NCI-H1694 treated with DMSO at 0.1 percent for 48 hours (cell line): ENCODE measurements around the gene RAD52.

Source experiments
- DNase-seq: peaks from one replicate; lab custom pipeline; 2025; lab: John Stamatoyannopoulos, UW

RAD52 gene

DNA sequence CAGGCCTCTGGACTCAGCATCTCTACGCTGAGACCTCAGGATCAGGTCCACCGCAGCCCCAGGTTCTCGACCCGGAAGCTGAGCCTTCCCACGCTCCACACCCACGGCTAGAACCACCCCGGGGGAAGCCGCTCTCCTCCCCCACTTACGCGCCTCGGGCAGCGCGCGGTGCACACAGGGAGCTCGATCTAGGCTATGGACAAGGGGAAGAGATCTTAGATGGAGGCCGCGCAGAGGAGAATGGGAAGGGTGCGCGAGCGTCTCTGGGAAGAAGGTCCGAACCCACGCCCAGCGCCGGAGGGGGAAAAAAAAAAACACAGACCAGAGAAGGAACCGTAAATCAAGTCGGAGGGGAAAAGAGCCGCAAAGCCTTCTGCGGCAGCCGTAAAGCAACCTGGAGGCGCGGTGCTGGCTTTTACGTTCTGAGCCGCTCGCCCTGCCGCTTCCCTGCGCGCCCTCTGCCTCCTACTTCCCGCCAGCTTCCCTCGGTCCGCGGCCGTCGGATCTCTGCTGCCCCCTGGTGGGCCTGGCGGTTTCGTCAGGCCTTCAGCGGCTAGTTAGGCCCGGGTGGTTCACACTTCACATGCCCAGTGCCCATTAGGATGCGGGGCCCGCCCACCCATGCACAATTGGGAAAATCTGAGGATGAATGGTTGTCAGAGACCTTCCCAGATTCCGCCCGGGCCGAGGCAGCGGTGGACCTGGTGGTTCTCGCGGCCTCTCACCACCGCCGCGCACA lies at the start of gene RAD52:
Gene RAD52, minus strand, starts transcription at position 242 of the 739 bp plus-strand sequence. CDS start 16,636 bp downstream, outside the sequence.
- peak; percentile 99 for DNase-seq

DNA sequence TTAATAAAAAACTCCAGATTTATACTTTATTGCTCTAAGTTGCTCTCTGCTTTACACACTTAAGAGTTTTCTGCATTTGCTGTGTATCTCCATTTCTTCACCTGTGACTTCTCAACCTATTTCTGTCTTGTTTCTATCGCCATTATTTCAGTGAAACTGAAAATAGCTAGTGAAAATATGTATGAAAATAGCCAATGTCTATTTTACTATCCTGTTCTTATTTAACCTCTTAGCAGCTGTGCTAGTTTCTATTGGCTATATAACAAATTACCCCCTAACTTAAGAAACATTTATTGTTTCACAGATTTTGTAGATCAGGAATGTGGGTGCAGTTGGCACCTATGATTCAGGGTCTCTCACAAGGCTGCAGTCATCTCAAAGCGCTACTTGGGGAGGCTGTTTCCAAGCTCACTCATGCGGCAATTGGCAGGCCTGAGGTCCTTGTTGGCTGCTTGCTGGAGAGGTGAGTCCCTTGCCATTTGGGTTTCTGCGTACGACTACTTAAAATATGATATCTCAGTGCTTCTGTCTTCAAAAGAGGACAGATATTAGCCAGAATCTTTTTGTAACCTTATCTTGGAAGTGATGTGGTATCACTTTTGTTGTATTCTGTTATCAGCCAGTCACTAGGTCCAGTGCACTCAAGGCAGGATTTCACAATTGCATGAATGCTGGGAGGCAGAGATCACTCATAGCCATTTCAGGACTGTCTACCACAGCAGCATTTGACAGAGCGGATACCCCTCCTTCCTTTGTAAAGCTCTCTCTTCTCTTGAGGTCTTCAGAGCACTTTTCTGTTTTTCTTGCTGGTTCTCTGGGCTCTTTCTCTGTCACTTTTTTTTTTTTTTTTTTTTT lies 48.8 kb upstream of the RAD52 start:
- DNase-seq: no peak

DNA sequence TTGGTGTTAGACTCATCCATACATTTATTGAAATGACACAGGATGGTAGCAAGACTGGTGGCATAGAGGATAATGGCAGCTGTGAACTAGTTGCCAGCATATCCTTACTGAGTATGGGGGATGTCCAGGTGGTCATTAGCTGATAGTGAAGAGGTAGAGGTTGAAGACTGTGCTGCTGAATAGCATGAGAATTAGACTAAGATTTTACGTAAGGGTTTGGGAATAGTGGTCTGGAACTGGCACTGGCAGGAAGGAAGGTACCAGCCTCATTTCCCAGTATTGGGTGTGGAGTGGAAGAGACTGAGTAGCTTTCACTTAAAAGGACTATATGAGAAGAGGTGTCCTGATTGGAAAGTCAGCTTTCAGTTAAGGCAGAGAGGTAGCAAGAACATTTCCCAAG lies 48.0 kb upstream of the RAD52 start:
- no peak for DNase-seq

DNA sequence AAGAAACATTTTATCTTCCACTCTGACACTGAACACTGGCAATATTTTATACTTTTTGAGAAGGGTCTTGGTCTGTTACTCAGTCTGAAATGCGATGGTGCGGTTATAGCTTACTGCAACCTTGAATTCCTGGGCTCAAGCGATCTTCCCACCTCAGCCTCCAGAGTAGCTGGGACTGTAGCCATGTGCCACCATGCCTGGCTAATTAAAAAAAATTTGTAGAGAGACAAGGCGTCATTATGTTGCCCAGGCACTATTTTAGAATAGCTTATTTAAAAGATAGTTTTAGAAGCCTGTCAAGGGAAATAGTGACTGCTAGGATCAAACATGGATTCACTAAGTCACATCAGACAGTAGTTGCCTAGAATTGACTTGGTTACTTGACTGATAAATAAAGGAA lies 47.4 kb upstream of the RAD52 start:
- DNase-seq: no peak

DNA sequence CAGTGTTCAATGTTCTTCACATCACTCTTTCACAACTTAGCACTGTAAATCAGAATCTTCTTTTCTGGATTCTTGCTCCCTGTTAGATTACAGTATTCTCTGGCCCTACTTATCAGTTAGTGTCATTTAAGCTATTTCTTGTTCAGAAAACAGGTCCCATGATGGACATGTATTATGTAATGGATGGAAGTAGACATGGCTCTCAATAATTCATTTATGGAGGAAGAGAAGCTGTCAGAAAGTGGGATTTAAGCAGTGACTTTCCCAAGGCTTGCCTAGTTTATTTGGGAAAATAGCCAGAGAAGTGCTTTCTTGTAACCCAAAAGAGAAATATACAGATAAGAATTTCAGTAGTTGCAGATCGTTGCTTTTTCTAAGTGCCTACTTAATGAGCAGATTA lies 43.2 kb upstream of the RAD52 start:
- no peak for DNase-seq

DNA sequence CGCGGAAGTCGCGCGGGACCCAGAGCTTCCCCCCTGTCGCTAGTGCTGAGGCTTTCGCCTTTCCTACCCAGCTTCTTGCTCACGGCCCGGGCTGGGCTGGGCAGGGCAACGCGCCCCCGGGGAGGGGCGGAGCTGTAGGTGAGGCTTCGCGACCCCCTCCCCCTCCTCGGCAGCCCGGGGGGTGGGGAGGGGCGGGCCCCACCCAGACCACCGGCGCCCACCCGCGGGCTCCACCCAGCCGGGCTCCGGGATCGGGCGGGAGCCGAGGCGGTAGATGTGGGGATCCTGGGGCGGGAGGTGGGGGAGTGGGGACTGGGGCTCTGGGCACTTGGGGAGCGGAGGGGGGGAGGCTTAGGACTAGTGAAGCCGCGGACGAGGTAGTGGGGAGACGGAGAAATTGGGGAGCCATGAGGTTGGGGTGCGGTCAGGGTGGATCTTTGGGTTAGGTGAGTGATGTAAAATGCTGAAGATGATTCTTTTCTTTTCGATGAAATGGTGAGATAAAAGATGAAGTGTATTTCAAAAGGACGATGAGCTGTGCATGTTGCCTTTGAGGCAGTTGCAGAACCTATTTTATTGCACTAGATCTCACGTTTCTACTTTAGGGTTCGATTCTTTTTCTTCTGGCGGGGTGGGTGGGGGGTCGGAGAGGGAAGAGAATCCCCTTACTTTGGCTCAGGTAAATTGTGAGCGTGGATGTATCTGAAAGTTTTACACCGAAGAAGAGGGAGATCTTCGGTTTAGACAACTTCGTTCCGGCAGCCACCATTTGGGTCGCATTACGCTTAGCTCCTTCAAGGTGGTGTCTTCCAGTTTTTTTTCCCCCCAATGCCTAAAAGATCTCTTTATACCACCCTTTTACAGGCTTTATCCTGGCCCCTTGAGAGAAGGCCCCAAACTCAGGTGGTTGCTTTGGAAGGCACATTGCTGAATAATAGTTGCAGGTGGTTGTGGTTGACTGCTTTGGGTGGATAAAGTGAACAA lies 42.1 kb upstream of the RAD52 start:
- DNase-seq: peak; percentile 72

DNA sequence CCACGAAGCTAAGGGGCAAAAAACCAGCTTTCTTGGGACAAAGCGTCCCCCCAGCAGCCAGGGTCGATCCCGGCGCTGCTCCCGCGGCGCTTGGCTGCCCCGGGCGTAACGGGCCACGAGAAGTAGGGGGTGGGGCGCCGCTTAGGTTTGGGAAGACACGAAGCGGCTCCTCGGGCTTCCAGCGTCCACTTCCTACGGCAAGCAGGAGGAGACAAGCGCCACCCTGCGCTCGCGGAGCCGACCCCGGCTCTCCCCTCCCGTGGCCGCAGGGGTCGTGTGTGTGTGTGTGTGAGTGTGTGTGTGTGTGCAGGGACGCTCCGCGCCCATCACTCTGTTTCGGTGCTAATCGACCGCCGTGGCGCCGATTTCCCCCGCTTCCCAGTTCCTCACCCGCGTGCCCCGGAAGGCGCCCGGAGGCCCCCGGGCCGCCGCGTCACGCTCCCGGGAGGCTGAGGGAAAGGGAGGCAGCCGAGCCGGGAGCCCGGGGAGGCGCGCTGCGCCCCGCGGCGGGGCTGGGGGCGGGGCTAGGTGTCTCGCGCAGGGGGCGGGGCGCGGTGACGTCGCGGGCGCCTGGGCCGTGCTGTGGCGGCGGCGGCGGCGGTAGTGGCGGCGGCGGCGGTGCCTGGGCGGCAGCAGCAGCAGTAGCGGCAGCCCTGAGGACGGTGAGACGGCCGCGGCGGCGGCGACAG lies 41.3 kb upstream of the RAD52 start, which contains the start of gene ERC1:
Gene ERC1, plus strand, starts transcription at position 563 of the 689 bp plus-strand sequence. CDS start 36,681 bp downstream, outside the sequence.
- peak; percentile 77 for DNase-seq

DNA sequence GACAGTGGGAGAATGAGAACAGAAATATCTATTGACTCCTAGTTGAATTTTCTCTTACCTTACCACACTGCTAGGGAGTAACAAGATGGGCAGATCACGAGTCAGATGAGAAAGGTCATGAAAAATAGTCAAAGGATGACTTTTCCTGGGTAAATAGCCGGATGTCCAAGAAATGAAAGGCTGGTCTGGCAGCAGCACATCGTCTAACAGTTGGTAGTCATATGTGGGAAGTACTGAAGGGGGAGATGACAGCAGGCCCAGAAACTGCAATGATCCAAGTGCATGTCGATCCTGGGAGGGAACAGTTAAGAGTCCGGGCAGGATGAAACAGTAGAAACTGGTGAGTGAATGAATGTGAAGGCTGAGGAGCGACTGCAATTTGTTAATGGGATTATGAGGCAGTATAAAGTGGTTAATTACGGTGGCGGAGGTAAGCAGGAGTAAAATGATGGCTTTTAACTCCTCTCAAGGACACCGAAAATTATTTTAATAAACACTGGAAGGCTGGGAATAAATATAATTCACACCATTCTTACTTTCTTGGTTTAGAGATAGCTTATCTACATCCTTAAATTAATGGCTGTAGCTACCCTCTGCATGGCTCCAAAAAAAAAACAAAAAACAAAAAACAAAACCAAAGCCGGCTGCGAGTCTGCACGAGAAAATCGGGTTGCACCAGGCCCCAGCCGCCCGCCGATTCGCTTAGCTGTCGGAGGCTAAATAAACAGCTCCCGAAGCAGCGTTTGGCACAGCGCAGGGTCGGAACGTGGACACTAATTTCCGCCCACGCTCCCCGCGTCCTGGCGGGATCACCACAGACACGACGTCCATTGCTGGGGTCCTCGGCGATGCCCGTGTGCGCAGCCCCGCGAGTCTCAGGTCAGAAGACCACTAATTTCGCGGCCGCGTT lies 40.5 kb upstream of the RAD52 start:
- DNase-seq: peak; percentile 75

DNA sequence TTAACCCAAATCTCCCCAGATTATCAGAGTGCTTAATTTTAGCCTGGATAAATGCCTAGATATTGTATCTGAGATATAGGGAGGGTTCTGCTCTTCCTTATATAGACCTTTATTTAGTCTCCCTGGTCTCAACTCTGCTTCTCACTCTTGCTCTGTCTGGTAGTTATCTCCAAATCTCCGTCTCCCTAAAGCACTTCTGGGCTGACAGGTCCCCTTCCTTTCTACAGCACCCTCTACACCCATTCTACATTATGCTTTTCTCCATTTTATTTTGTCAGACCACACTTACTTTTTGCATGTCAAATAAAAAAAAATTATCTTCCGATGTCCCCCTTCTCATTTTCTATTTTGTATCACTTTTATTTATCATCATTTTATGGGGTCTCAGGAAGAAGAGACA lies 39.6 kb upstream of the RAD52 start:
- no peak for DNase-seq

DNA sequence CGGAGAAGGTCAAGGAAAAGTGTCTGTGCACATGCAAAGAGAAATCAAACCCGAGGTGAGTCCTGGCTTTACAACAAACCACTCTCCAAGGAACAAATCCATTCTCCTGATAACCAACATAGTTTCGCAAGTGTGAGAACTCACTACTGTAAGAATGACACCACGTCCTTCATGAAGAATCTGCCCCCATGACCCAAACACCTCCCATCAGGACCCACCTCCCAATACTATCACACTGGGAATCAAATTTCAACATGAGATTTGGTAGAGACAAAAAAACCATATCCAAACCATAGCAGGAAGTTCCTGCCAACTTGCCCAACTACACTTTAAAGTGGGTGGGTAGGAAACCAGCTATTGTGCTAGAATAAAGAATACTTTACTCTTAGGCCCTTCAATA lies 39.2 kb upstream of the RAD52 start:
- no peak for DNase-seq

DNA sequence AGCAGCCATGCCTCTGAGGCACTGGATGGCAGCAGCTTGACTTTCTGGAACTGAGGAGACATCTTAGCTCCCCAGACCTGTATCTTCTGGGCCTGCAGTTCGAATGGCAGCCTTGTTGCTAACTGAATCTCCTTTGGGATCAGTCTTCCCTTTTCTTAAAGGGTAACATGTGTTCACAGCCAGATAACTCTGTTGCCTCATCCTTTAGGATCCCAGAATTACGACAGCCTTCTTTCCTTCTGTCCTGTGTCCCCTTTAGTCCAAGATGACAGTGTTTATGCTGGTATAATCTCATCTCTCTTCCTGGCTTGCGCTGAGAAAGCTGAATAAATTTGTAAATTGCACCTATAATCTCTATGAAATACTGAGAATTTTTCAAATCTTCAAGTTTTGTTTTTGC lies 32.5 kb upstream of the RAD52 start:
- no peak for DNase-seq

DNA sequence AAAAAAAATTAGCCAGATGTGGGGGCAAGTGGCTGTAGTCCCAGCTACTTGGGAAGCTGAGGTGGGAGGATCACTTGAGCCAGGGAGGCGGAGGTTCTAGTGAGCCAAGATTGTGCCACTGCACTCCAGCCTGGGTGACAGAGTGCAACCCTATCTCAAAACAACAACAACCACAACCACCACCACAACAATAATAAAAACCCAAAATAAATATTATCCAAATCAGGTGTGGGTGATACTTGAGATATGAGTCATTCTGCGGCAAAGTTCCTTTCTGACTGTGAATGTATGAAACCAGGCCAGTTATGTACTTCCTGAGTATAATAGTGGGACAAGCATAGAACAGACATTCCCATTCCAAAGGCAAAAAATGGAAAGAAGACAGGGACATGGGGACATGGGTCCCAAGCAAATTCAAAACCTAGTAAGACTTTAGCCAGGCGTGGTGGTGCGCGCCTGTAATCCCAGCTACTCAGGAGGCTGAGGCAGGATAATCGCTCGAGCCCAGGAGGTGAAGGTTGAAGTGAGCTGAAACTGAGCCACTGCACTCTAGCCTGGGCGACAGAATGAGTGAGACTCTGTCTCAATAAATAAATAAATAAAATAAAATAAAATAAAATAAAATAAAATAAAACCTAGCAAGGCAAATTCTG lies 31.8 kb upstream of the RAD52 start:
- no peak for DNase-seq

DNA sequence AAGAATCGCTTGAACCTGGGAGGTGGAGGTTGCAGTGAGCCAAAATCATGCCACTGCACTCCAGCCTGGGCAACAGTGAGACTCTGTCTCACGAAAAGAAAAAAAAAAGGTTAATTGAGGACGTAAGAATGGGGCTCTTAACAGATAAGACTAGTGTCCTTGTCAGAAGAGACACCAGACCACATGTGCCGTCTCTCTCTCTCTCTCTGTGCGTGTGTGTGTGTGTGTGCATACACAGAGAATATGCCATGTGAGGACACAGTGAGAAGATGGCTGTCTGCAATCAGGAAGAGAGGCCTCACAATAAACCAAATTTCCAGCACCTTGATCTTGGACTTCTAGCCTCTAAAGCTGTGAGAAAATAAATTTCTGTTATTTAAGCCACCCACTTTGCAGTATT lies 29.9 kb upstream of the RAD52 start:
- DNase-seq: no peak

DNA sequence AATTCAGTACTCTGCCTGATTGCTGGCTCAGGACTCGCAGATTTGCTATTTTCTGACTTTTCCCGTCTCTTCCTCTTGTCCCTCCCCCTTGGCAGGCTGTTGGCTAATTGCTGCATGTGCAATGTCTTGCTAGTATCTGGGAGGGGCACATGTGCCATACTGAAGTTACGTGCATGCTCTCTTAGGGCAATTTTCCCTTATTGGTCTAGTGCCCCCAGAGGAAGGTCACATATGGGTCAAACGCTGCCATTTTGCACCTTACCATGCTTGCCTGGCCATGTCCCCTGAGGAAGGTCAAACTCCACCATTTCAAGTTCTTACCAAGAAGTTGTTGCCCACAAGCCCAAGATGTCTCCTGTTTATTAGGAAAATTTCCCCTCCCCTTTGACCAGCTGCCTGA lies 27.7 kb upstream of the RAD52 start:
- no peak for DNase-seq

DNA sequence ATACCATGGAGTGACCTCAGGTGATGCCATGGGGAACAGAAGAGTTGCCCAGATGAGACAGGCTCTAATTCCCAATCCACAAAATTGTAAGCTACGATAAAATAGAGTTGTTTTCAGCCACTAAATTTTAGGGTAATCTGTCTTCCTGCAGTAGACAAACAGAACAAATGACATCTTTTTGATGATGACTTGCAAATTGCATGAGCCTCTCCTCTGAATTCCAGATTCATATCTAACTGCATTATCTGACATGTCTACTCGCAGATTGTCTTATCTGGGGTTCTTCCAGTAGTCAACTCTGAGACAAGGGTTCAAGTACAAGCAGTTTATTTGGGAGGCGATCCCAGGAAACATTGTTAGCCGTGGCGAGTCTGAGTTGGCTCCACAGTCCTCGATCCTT lies 27.1 kb upstream of the RAD52 start:
- DNase-seq: no peak

DNA sequence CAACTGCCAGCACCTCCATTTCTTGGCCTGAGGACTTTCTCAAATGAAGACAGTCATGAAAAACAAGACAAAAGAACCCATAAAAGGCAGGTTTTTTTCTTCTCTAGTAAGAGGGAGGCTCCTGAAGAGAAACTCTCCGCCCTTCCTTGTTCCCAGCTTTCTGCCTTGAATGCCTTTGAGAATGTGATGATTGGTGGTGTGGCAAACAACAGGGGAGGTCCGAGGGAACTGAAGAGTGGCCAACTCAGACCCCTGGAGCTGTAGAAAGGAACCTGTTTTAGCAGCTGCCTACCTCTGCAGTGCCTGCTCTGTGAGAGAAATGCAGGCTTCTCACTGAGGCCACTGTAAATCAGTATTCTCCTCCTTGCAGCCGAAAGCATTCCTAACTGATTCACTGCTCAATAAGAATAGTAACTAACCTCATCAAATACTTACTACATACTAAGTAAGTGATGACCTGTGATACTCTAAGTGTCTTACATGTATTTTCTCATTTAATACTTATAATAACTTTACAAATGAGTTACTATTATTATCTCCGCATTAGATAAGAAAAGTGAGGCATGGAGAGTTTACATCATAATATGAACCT lies 24.9 kb upstream of the RAD52 start:
- DNase-seq: no peak

DNA sequence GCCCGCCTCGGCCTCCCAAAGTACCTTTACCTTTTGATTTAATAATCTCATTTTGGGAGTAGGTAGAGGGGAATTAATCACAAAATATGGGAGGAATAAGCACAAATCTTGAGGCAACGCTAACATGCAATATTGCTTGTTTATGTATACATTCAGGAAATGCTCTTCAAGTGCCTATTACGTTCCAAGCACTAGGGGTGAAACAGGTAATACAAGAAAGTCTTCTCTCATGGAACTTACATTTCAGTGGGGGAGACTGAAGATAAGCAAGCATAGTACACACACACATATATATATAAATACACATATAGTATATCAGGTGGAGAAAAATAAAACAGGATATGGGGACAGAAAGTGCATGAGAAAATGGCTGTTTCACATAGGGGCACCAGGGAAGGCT lies 22.5 kb upstream of the RAD52 start:
- DNase-seq: no peak

DNA sequence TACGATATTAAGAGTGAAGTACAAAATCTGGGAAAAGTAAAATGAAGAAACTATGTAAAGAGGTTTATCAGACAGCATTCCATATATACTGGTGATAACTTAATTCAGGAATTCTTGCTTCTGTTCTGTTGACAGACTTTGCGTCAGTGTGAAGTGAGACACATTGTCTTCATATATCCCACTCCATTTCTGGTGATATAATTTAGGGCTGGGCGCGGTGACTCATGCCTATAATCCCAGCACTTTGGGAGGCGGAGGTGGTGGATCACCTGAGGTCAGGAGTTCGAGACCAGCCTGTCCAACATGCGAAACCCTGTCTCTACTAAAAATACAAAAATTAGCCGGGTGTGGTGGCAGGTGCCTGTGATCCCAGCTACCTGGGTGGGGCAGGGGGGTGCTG lies 20.3 kb upstream of the RAD52 start:
- DNase-seq: no peak

DNA sequence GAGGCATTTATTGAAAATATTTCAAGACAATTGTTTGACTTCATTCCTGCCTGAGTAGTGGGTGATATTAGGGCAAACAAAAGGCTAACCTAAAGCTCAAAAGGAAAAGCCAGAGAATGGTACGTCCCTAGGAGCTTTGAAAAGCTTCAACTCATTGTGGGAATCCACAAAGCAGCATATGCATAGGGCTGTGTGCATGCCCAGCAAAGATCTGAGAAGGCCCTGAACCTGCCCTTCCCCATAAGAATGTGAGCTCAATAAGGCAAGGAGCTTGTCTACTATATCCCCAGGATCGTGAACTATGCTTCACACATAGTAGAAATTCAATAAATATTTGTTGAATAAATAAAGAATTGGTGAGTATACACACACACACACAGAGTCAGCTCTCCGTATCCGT lies 19.1 kb upstream of the RAD52 start:
- DNase-seq: peak; percentile 70
